ENCODE measurements around the gene OSBPL3.
A peak's percentile ranks its signal among the peaks of the same experiment; 100 is the strongest.

The OSBPL3 gene

DNA sequence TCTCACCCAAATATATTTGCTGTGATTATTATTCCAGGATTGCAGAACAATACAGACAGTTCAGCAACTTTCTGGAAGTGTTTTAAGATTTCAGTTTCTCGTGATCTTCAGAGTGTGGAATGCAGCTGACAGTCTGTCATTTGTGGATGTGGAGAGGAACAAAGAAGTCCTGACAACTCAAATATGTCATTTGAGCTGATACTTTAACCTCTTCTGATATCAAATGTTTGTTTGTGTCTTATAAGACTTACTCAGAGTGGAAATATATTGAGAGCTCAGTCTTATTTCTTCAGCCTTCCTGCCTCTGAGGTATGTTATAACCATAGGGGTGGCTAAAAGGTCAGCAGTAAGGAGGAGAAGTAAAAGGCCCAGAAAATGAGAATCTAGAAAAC, 96.4 kb downstream of the OSBPL3 start:
- H3K36me3 ChIP-seq (ENCODE audit: insufficient read depth, low read length) = no peaks in the 10 kb centered on the region
- H3K4me1 ChIP-seq (ENCODE audit: control insufficient read depth, insufficient read depth, low read length) = peaks cover 33% of the 10 kb centered on the region
- H3K9me3 ChIP-seq (replicated peaks; ENCODE audit: low read length) = no peaks in the 10 kb centered on the region
- no peaks in the 10 kb centered on the region for H3K27me3 ChIP-seq (ENCODE audit: control insufficient read depth, insufficient read depth, low read length)
- H3K4me3 ChIP-seq (ENCODE audit: low read length) = no peak overlapping the region
- peak overlapping the region; percentile 20 for H3K9ac ChIP-seq (ENCODE audit: low read depth, low read length)
- H3K4me2 ChIP-seq (ENCODE audit: low read length) = peak overlapping the region; percentile 37

- Histone ChIP-seq H3K4me2 (ENCODE audit: low read length) (peak overlapping the region; percentile 37), H3K4me3 (ENCODE audit: low read length) (no peak overlapping the region), H3K9me3 (replicated peaks; ENCODE audit: low read length) (no peaks in the 10 kb centered on the region), H3K9ac (ENCODE audit: low read depth, low read length) (peak overlapping the region; percentile 20), H3K27me3 (ENCODE audit: control insufficient read depth, insufficient read depth, low read length) (no peaks in the 10 kb centered on the region), H3K4me1 (ENCODE audit: control insufficient read depth, insufficient read depth, low read length) (peaks cover 33% of the 10 kb centered on the region), H3K36me3 (ENCODE audit: insufficient read depth, low read length) (no peaks in the 10 kb centered on the region)
Measured at GRCh38 chr7:24882989-24883621, 96.9 kb downstream of the OSBPL3 start.

- peaks cover 33% of the 10 kb centered on the region for H3K4me1 ChIP-seq (ENCODE audit: control insufficient read depth, insufficient read depth, low read length)
- no peak overlapping the region for H3K4me3 ChIP-seq (ENCODE audit: low read length)
- no peaks in the 10 kb centered on the region for H3K9me3 ChIP-seq (replicated peaks; ENCODE audit: low read length)
- H3K36me3 ChIP-seq (ENCODE audit: insufficient read depth, low read length) = no peaks in the 10 kb centered on the region
- H3K9ac ChIP-seq (ENCODE audit: low read depth, low read length) = no peak overlapping the region
- H3K4me2 ChIP-seq (ENCODE audit: low read length) = no peak overlapping the region
- H3K27me3 ChIP-seq (ENCODE audit: control insufficient read depth, insufficient read depth, low read length) = no peaks in the 10 kb centered on the region
Measured at GRCh38 chr7:24881623-24882022, 98.4 kb downstream of the OSBPL3 start.

DNA sequence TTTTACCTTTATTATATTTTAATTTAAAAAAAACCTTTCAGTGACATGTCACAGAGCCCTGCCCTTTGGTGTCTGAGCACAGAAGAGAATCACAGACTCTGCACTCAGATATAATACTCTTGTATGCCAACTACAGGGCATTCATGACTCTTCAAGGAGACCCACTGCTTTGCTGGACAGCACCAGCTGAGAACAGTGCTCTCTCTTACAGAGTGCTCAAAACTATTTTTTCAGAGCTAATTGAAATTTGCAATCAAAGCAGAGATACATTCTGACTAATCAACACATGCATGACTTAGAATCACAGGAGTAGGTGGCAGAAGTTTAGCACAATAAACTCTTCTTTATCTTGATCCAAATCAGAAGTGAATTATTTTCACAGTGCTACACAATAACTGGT, 99.1 kb downstream of the OSBPL3 start:
- H3K9ac ChIP-seq (ENCODE audit: low read depth, low read length) = no peak overlapping the region
- no peaks in the 10 kb centered on the region for H3K27me3 ChIP-seq (ENCODE audit: control insufficient read depth, insufficient read depth, low read length)
- H3K4me3 ChIP-seq (ENCODE audit: low read length) = no peak overlapping the region
- H3K36me3 ChIP-seq (ENCODE audit: insufficient read depth, low read length) = no peaks in the 10 kb centered on the region
- H3K4me1 ChIP-seq (ENCODE audit: control insufficient read depth, insufficient read depth, low read length) = peaks cover 32% of the 10 kb centered on the region
- H3K9me3 ChIP-seq (replicated peaks; ENCODE audit: low read length) = no peaks in the 10 kb centered on the region
- H3K4me2 ChIP-seq (ENCODE audit: low read length) = no peak overlapping the region

DNA sequence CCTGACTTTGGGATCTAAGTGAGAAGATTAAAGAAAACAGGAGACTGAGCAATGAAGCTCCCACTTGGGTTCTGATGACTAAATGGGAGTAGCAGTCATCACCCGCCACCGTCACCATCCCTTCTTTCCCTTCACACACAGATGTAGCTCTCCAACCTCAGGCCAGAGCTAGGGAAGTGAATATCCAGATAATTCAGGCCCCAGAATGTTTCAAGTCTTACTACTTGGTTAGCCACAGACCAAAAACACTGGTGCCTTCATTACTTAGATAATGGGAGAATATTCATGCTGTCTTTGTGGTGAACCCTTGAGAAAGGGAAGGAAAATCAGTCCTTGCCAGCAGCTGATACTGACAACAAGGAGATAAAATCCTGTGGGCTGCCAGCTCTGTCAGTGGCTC, 100.7 kb downstream of the OSBPL3 start:
- Histone ChIP-seq H3K9me3 (replicated peaks; ENCODE audit: low read length) (no peaks in the 10 kb centered on the region), H3K27me3 (ENCODE audit: control insufficient read depth, insufficient read depth, low read length) (no peaks in the 10 kb centered on the region), H3K4me2 (ENCODE audit: low read length) (no peak overlapping the region), H3K36me3 (ENCODE audit: insufficient read depth, low read length) (no peaks in the 10 kb centered on the region), H3K9ac (ENCODE audit: low read depth, low read length) (no peak overlapping the region), H3K4me1 (ENCODE audit: control insufficient read depth, insufficient read depth, low read length) (peaks cover 21% of the 10 kb centered on the region), H3K4me3 (ENCODE audit: low read length) (no peak overlapping the region)

- no peak overlapping the region for H3K9ac ChIP-seq (ENCODE audit: low read depth, low read length)
- no peak overlapping the region for H3K4me2 ChIP-seq (ENCODE audit: low read length)
- H3K4me3 ChIP-seq (ENCODE audit: low read length) = no peak overlapping the region
- peaks cover 6% of the 10 kb centered on the region for H3K4me1 ChIP-seq (ENCODE audit: control insufficient read depth, insufficient read depth, low read length)
- H3K36me3 ChIP-seq (ENCODE audit: insufficient read depth, low read length) = no peaks in the 10 kb centered on the region
- H3K27me3 ChIP-seq (ENCODE audit: control insufficient read depth, insufficient read depth, low read length) = no peaks in the 10 kb centered on the region
- H3K9me3 ChIP-seq (replicated peaks; ENCODE audit: low read length) = no peaks in the 10 kb centered on the region
Measured at GRCh38 chr7:24877790-24878311, 102.1 kb downstream of the OSBPL3 start.

- Histone ChIP-seq H3K4me1 (ENCODE audit: control insufficient read depth, insufficient read depth, low read length) (no peaks in the 10 kb centered on the region), H3K4me2 (ENCODE audit: low read length) (no peak overlapping the region), H3K36me3 (ENCODE audit: insufficient read depth, low read length) (no peaks in the 10 kb centered on the region), H3K4me3 (ENCODE audit: low read length) (no peak overlapping the region), H3K9me3 (replicated peaks; ENCODE audit: low read length) (no peaks in the 10 kb centered on the region), H3K9ac (ENCODE audit: low read depth, low read length) (no peak overlapping the region), H3K27me3 (ENCODE audit: control insufficient read depth, insufficient read depth, low read length) (no peaks in the 10 kb centered on the region)
Measured at GRCh38 chr7:24874791-24875190, 105.2 kb downstream of the OSBPL3 start.

DNA sequence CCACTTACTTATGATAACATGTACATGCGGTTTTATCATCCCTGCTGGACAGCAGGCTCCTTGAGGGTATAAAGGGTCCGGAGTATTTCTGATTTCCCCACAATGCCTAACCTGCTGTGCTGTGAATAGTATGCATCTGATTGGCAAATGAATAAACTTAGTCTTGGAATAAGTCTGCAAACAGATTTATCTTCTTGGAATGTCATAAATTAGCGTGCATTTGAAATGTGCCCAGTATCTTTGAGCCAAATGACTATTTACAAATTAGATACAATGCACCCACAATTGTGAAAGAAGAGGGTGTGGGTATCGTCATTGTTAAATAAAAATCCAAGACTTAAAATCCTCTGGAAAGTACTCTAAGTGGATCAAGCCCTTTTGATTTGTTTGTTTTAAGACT, 106.0 kb downstream of the OSBPL3 start:
- no peak overlapping the region for H3K4me3 ChIP-seq (ENCODE audit: low read length)
- H3K4me2 ChIP-seq (ENCODE audit: low read length) = no peak overlapping the region
- no peaks in the 10 kb centered on the region for H3K4me1 ChIP-seq (ENCODE audit: control insufficient read depth, insufficient read depth, low read length)
- no peaks in the 10 kb centered on the region for H3K9me3 ChIP-seq (replicated peaks; ENCODE audit: low read length)
- no peaks in the 10 kb centered on the region for H3K36me3 ChIP-seq (ENCODE audit: insufficient read depth, low read length)
- no peaks in the 10 kb centered on the region for H3K27me3 ChIP-seq (ENCODE audit: control insufficient read depth, insufficient read depth, low read length)
- H3K9ac ChIP-seq (ENCODE audit: low read depth, low read length) = no peak overlapping the region

DNA sequence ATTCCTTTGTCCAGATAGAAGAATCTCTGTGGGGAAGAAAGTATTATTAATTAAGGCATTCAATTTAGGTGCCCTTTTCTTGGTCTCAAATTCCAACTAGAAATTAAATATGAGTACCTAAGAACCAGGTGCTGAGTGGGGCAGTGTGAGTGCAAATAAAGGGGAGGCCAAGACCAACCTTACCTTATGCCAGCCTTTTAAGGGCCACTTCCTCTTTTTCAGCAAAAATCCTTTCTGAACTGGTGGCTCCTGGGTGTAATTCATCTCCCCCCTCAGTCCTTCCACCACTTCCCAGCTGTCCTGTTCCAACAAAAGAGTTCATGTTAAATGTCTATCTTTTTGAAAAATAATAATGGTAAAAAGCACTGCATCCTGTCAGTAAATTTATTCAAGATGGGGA, 108.2 kb downstream of the OSBPL3 start:
- no peaks in the 10 kb centered on the region for H3K27me3 ChIP-seq (ENCODE audit: control insufficient read depth, insufficient read depth, low read length)
- H3K36me3 ChIP-seq (ENCODE audit: insufficient read depth, low read length) = no peaks in the 10 kb centered on the region
- H3K9me3 ChIP-seq (replicated peaks; ENCODE audit: low read length) = no peaks in the 10 kb centered on the region
- no peak overlapping the region for H3K4me3 ChIP-seq (ENCODE audit: low read length)
- H3K4me1 ChIP-seq (ENCODE audit: control insufficient read depth, insufficient read depth, low read length) = no peaks in the 10 kb centered on the region
- H3K9ac ChIP-seq (ENCODE audit: low read depth, low read length) = no peak overlapping the region
- H3K4me2 ChIP-seq (ENCODE audit: low read length) = no peak overlapping the region

- H3K27me3 ChIP-seq (ENCODE audit: control insufficient read depth, insufficient read depth, low read length) = no peaks in the 10 kb centered on the region
- H3K9ac ChIP-seq (ENCODE audit: low read depth, low read length) = no peak overlapping the region
- no peaks in the 10 kb centered on the region for H3K9me3 ChIP-seq (replicated peaks; ENCODE audit: low read length)
- H3K36me3 ChIP-seq (ENCODE audit: insufficient read depth, low read length) = peaks cover 3% of the 10 kb centered on the region
- H3K4me1 ChIP-seq (ENCODE audit: control insufficient read depth, insufficient read depth, low read length) = no peaks in the 10 kb centered on the region
- H3K4me3 ChIP-seq (ENCODE audit: low read length) = no peak overlapping the region
- H3K4me2 ChIP-seq (ENCODE audit: low read length) = no peak overlapping the region
Measured at GRCh38 chr7:24870766-24871165, 109.2 kb downstream of the OSBPL3 start.

GRCh38 chr7:24869572-24869971, 110.4 kb downstream of the OSBPL3 start:
- no peak overlapping the region for H3K4me3 ChIP-seq (ENCODE audit: low read length)
- H3K9ac ChIP-seq (ENCODE audit: low read depth, low read length) = no peak overlapping the region
- H3K9me3 ChIP-seq (replicated peaks; ENCODE audit: low read length) = no peaks in the 10 kb centered on the region
- H3K27me3 ChIP-seq (ENCODE audit: control insufficient read depth, insufficient read depth, low read length) = no peaks in the 10 kb centered on the region
- H3K4me1 ChIP-seq (ENCODE audit: control insufficient read depth, insufficient read depth, low read length) = no peaks in the 10 kb centered on the region
- no peak overlapping the region for H3K4me2 ChIP-seq (ENCODE audit: low read length)
- peaks cover 4% of the 10 kb centered on the region for H3K36me3 ChIP-seq (ENCODE audit: insufficient read depth, low read length)

DNA sequence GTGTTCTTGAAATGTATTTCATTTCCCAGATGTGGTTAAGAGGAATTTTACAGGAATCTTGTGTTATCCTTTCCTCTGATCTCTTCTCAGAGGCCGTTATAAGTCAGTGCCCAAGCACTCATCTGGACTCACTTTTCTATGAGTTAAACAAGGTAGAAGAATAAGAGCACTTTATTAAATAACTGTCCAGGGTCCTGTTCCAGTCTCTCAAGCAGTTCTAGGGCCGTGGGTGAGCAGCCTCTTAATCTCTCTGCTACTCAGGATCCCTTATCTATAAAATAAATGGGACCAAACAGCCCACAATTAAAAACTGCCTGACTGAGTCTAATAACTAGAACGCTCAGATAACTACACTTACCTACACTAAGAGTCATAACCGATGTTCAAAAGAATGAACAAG, 111.2 kb downstream of the OSBPL3 start:
- H3K9me3 ChIP-seq (replicated peaks; ENCODE audit: low read length) = no peaks in the 10 kb centered on the region
- no peak overlapping the region for H3K4me3 ChIP-seq (ENCODE audit: low read length)
- no peaks in the 10 kb centered on the region for H3K4me1 ChIP-seq (ENCODE audit: control insufficient read depth, insufficient read depth, low read length)
- no peaks in the 10 kb centered on the region for H3K27me3 ChIP-seq (ENCODE audit: control insufficient read depth, insufficient read depth, low read length)
- peaks cover 6% of the 10 kb centered on the region for H3K36me3 ChIP-seq (ENCODE audit: insufficient read depth, low read length)
- no peak overlapping the region for H3K9ac ChIP-seq (ENCODE audit: low read depth, low read length)
- no peak overlapping the region for H3K4me2 ChIP-seq (ENCODE audit: low read length)
